ENCODE measurements around the gene SBSN. TPM values are rescaled to one million over a fixed set of nuclear protein-coding genes. Genes with fewer than 3 reads are reported as not detected.

SBSN gene
- total RNA-seq, 1 experiment from 2014 or later = 0.15 TPM

- Histone ChIP-seq H3K23me2 (ENCODE audit: insufficient read length, low read depth, low read length, poor library complexity, severe bottlenecking) (peaks cover 7% of the 10 kb centered on the region), H2BK5ac (ENCODE audit: insufficient read length, low read length) (no peak overlapping the region), H2BK20ac (ENCODE audit: low read depth, low read length, poor library complexity, severe bottlenecking) (no peak overlapping the region), H3K23ac (ENCODE audit: insufficient read length, low read depth, low read length) (no peak overlapping the region), H3K9me3 (ENCODE audit: control insufficient read depth, low read depth, low read length) (no peaks in the 10 kb centered on the region), H3K27ac (ENCODE audit: insufficient read length, low read depth, low read length) (no peak overlapping the region), H3K4me1 (ENCODE audit: insufficient read depth, low read length) (no peaks in the 10 kb centered on the region), H4K8ac (replicated peaks; ENCODE audit: insufficient read length, low read depth, low read length) (no peak overlapping the region), H2AK5ac (ENCODE audit: insufficient read length, low read length) (no peak overlapping the region), H3T11ph (ENCODE audit: low read length) (no peak overlapping the region), H3K4ac (ENCODE audit: low read depth, low read length) (no peak overlapping the region), H3K79me1 (ENCODE audit: insufficient read depth, low read depth, low read length, poor library complexity, severe bottlenecking) (no peaks in the 10 kb centered on the region), H4K91ac (ENCODE audit: insufficient read length, low read depth, low read length) (no peak overlapping the region), H3K9ac (ENCODE audit: extremely low read depth, insufficient read length, low read length) (no peak overlapping the region), H3K14ac (ENCODE audit: insufficient read depth, low read length) (peak overlapping the region; percentile 69; the same call in 1 of the 2 replicates), H2BK15ac (ENCODE audit: low read depth, low read length) (no peak overlapping the region), H3K79me2 (ENCODE audit: insufficient read depth, low read length) (no peaks in the 10 kb centered on the region; the same call in 1 of the 2 replicates), H3K56ac (ENCODE audit: insufficient read length, low read depth, low read length) (no peak overlapping the region), H4K5ac (ENCODE audit: insufficient read length, low read depth, low read length) (no peak overlapping the region), H4K20me1 (ENCODE audit: control insufficient read depth, insufficient read depth, insufficient read length) (no peaks in the 10 kb centered on the region), H2BK120ac (ENCODE audit: low read depth, low read length, poor library complexity, severe bottlenecking) (no peak overlapping the region), H3K4me2 (ENCODE audit: insufficient read depth, insufficient read length, low read length) (peak overlapping the region; percentile 83), H2BK12ac (ENCODE audit: insufficient read length, low read depth, low read length) (no peak overlapping the region), H3K27me3 (ENCODE audit: insufficient read depth, low read length) (peaks cover 3% of the 10 kb centered on the region; the same call in 1 of the 2 replicates), H2AFZ (ENCODE audit: low read length) (peak overlapping the region; percentile 91), H3K18ac (ENCODE audit: insufficient read length, low read depth, low read length) (peak overlapping the region; percentile 80)
- DNase-seq = peak; percentile 98
- peak overlapping the region; percentile 61 to 94 (median 89); a peak in 6 of 7 replicates for H3K27ac Mint-ChIP-seq
- H3K9me3 Mint-ChIP-seq = peaks cover 0 to 2% of the 10 kb centered on the region in 2 experiments; a peak in 1 of 5 replicates
- peaks cover 9 to 16% of the 10 kb centered on the region in 2 experiments for H3K4me1 Mint-ChIP-seq
- peak overlapping the region; percentile 85 to 90 for H3K4me3 Mint-ChIP-seq
- WGBS (ENCODE audit: extremely low coverage, insufficient read length, low lambda C conversion rate) = no CpG with 5 or more reads among the region's 60 CpGs
- TF ChIP-seq CTCF (conservative IDR thresholded peaks at IDR 0.05) = 0 out of 3 replicates have a peak, but pooled peaks have one; percentile 11
- no peaks in the 10 kb centered on the region; a peak in 1 of 7 replicates for H3K36me3 Mint-ChIP-seq (ENCODE audit: insufficient read depth in 1 of 3, low read depth in 3 of 3)
- H3K27me3 Mint-ChIP-seq (ENCODE audit: low read depth) = peaks cover 77% of the 10 kb centered on the region
Observed at GRCh38 chr19:35557539-35558399, 29.7 kb upstream of the SBSN start.
